HG02943 (cell line): ENCODE data around the gene PCNX3.
"Not testable (repeated sequence)": the region's sequence is repeated elsewhere in the genome, so short reads cannot be mapped to it uniquely, and the experiment has no call there.

Source experiments
- ATAC-seq: cut with Tn5 transposase; IDR thresholded peaks from one replicate; pipeline ENCODE4 v1.9.1; 2021; ENCODE audit warnings: mild to moderate bottlenecking, low read depth, moderate library complexity; ENCODE audit not compliant: unreplicated experiment

Gene PCNX3

GRCh38 chr11:65680192-65680743, 64.7 kb downstream of the PCNX3 start:
- no peak for ATAC-seq

- not testable (repeated sequence) for ATAC-seq
Measured at GRCh38 chr11:65683480-65683879, 67.9 kb downstream of the PCNX3 start.

GRCh38 chr11:65685981-65686380, 70.4 kb downstream of the PCNX3 start:
- no peak for ATAC-seq
